Psoas muscle (tissue), 8 donors: ENCODE measurements around the gene KRT12. TPM values are rescaled to one million over a fixed set of nuclear protein-coding genes. Genes with fewer than 3 reads are reported as not detected.

Experiments used
- ATAC-seq, 4 donors: fragments of 200-7000 bp; cut with Tn5 transposase; one replicate each; pipeline ENCODE4 v1.9.1; 2020; ENCODE audit warnings: moderate library complexity in 3 of 4, mild to moderate bottlenecking in 2 of 4
- DNase-seq, 2 donors: peaks; one replicate each; pipeline ENCODE4 v3.0.0-alpha.2; 2020
- H3K27ac ChIP-seq: fragments of 200-600 bp; one replicate; pipeline ENCODE4 v1.8.0; 2022
- H3K27me3 ChIP-seq, 3 donors: fragments of 200-600 bp in 1 of 3; one replicate each; pipeline versions ENCODE4 v1.6.1 to v1.8.0; 2013 to 2022; ENCODE audit warnings: low read length in 2 of 3, mild to moderate bottlenecking in 2 of 3, moderate library complexity in 1 of 3; ENCODE audit not compliant: insufficient read depth in 3 of 3
- H3K36me3 ChIP-seq, 2 donors: fragments of 200-600 bp in 1 of 2; one replicate each; pipeline versions ENCODE4 v1.6.1 to v1.8.0; 2013 to 2022; ENCODE audit warnings: low read depth in 1 of 2, mild to moderate bottlenecking in 1 of 2, moderate library complexity in 1 of 2; ENCODE audit not compliant: insufficient read depth in 1 of 2
- H3K4me1 ChIP-seq: fragments of 200-600 bp; one replicate; pipeline ENCODE4 v1.8.0; 2022
- H3K4me3 ChIP-seq: fragments of 200-600 bp; one replicate; pipeline ENCODE4 v1.8.0; 2022; ENCODE audit warnings: mild to moderate bottlenecking
- H3K9me3 ChIP-seq: fragments of 200-600 bp; one replicate; pipeline ENCODE4 v1.8.0; 2022
- CTCF ChIP-seq: fragments of 200-600 bp; IDR thresholded peaks from one replicate; pipeline ENCODE4 v1.8.0; 2022; ENCODE audit warnings: antibody characterized with exemption
- WGBS, 3 donors: extraction: QIAGEN DNeasy Blood & Tissue Kit; methylation state at CpG; one replicate each; pipeline versions ENCODE4 v1.1.6 to v1.1.7; 2013; 5-methylcytosine and 5-hydroxymethylcytosine counted together
- intact Hi-C, 2 donors: fragments of 100-400 bp; cut with DNase I; formaldehyde crosslinking; loops; one replicate each; pipeline versions ENCODE4 v1.11.0 to v1.14.2; 2022
- polyA plus RNA-seq, 3 donors: library from polyadenylated mRNA; stranded (reverse); fragments of 200-250 nt; gene quantifications; one replicate each; pipeline ENCODE4 v1.2.3, GENCODE V29; 2013
- total RNA-seq, 4 donors: library from RNA; stranded (reverse); fragmentation: NEBNext Ultra II Directional in 2 of 4; extraction: Animal tissue kit (Norgen Biotek cat#: 25700) in 2 of 4; gene quantifications; one replicate each; pipeline versions ENCODE4 v1.2.1 to v1.2.4, GENCODE V29; 2021 to 2023
- donor health status: healthy with polysubstance abuse.
- donor health status: DM: no; HTN: no; CAD: no; lungs with moderate emphysema.
- donor health status: Bipolar disorder and iron deficiency.
- donor health status: healthy.
- donor health status: DM: yes; HTN: yes; CAD: no.
- donor health status: DM: no; HTN: no; CAD: no.
- donor health status: DM: no; HTN: no; CAD: no.
- donor health status: DM: yes; HTN: yes; CAD: no.

KRT12 gene
- total and polyA plus RNA-seq, 7 donors, result not detected

GRCh38 chr17:40836020-40836419, 31.0 kb downstream of the KRT12 start:
- intact Hi-C loops, result no loop called here
- WGBS, 3 donors, result 95 to 99% (median 95%) methylated on average over 4 of the region's 4 CpGs
- no peaks in the 10 kb centered on the region for H3K27me3 ChIP-seq
- ATAC-seq (no peak), DNase-seq (no peak)
- no peaks in the 10 kb centered on the region for H3K4me1 ChIP-seq
- H3K36me3 ChIP-seq, result peaks cover 0 to 22% of the 10 kb centered on the region in 2 donors
- no peak overlapping the region for H3K27ac ChIP-seq
- H3K4me3 ChIP-seq, result no peak overlapping the region
- no peak for TF ChIP-seq CTCF
- no peaks in the 10 kb centered on the region for H3K9me3 ChIP-seq

GRCh38 chr17:40833882-40834281, 33.1 kb downstream of the KRT12 start:
- H3K27me3 ChIP-seq, result no peaks in the 10 kb centered on the region
- DNase-seq, result no peak
- no peaks in the 10 kb centered on the region for H3K9me3 ChIP-seq
- TF ChIP-seq CTCF, result no peak
- no peak overlapping the region for H3K4me3 ChIP-seq
- no peak for ATAC-seq
- no peaks in the 10 kb centered on the region for H3K4me1 ChIP-seq
- intact Hi-C loops, result no loop called here
- H3K27ac ChIP-seq, result no peak overlapping the region
- H3K36me3 ChIP-seq, result peaks cover 0 to 22% of the 10 kb centered on the region in 2 donors

- TF ChIP-seq CTCF, result no peak
- intact Hi-C loops, result no loop called here
- WGBS, 3 donors, result 62 to 72% (median 68%) methylated on average over 3 of the region's 3 CpGs
- Histone ChIP-seq H3K36me3 (peaks cover 0 to 30% of the 10 kb centered on the region in 2 donors), H3K9me3 (no peaks in the 10 kb centered on the region), H3K4me3 (no peak overlapping the region), H3K4me1 (no peaks in the 10 kb centered on the region), H3K27ac (no peak overlapping the region), H3K27me3 (no peaks in the 10 kb centered on the region)
- no peak for ATAC-seq
- no peak for DNase-seq
These were observed 34.2 kb downstream of the KRT12 start for GRCh38 chr17:40832840-40833239.

GRCh38 chr17:40830085-40830776, 36.8 kb downstream of the KRT12 start:
- no peak overlapping the region for H3K27ac ChIP-seq
- H3K9me3 ChIP-seq, result no peaks in the 10 kb centered on the region
- 88 to 91% (median 91%) methylated on average over 2 of the region's 2 CpGs for WGBS, 3 donors
- ATAC-seq, result no peak
- H3K4me3 ChIP-seq, result no peak overlapping the region
- H3K27me3 ChIP-seq, result no peaks in the 10 kb centered on the region
- no peaks in the 10 kb centered on the region for H3K4me1 ChIP-seq
- intact Hi-C loops, result no loop called here
- no peak for TF ChIP-seq CTCF
- H3K36me3 ChIP-seq, result peaks cover 0 to 22% of the 10 kb centered on the region in 2 donors
- no peak for DNase-seq
